Neural cell (in vitro differentiated cells): ENCODE data around the gene CCDC74B.
"Not testable (repeated sequence)": the region's sequence is repeated elsewhere in the genome, so short reads cannot be mapped to it uniquely, and the experiment has no call there.

Experiments
- EZH2 ChIP-seq: fragments of 200-600, 300-800 bp; shearing (Covaris generic), sonication (generic); IDR thresholded peaks from 2 replicates; pipeline ENCODE4 v1.6.1; 2014; ENCODE audit warnings: antibody characterized with exemption, low read length, borderline replicate concordance, mild to moderate bottlenecking; ENCODE audit not compliant: insufficient read depth, poor library complexity, severe bottlenecking
- TF ChIP-seq, protein P1 (sequence below): fragments of 450-650 bp; IDR thresholded peaks from 2 replicates; pipeline ENCODE4 v1.5.1; 2014; ENCODE audit warnings: antibody characterized with exemption, mild to moderate bottlenecking, moderate library complexity; ENCODE audit not compliant: poor library complexity, severe bottlenecking

DNA sequence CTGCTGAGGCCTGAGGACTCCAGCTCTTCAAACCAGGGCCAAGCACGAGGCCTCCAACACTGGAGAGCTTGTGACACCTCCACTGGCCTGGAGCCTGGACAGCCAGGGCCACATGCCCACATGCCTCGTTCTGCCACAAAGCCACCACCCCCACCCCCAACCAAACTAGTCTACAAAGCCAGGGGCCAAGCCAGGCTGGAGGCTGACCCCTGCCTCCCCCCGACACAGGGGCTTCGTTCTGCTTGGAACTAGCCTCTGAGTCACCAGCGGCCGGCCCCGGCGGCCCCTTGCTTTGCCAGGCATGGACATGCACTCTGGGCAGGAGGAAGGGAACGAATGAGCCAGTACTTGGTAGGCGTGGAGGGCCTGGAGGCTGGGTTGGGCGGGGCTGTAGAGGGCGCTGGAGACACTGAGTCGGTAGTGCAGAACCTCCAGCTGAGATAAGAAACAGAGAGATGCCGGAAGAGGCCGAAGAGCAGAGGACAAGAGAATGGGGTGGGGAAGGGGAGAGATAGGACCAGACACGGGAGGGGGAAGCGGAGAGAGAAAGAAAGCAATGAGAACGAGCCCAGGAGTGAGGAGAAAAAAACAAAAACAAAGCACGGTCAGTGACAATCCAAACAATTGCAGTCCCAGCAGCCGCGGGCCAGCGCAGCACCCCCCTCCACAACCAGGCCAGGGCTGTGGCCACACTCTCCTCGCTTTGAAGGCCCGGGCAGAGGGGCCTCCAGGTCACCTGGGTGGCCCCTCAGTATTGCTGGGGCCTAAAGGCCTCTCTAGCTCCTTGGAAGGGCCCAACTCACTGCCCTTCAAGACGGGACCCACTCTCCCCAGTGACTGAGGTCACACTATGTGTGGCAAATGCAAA is 16.2 kb upstream of the CCDC74B start:
- TF ChIP-seq, protein P1, sequence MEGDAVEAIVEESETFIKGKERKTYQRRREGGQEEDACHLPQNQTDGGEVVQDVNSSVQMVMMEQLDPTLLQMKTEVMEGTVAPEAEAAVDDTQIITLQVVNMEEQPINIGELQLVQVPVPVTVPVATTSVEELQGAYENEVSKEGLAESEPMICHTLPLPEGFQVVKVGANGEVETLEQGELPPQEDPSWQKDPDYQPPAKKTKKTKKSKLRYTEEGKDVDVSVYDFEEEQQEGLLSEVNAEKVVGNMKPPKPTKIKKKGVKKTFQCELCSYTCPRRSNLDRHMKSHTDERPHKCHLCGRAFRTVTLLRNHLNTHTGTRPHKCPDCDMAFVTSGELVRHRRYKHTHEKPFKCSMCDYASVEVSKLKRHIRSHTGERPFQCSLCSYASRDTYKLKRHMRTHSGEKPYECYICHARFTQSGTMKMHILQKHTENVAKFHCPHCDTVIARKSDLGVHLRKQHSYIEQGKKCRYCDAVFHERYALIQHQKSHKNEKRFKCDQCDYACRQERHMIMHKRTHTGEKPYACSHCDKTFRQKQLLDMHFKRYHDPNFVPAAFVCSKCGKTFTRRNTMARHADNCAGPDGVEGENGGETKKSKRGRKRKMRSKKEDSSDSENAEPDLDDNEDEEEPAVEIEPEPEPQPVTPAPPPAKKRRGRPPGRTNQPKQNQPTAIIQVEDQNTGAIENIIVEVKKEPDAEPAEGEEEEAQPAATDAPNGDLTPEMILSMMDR = not testable (repeated sequence)
- TF ChIP-seq EZH2 = not testable (repeated sequence)
